GM12878 (cell line): ENCODE results near the gene OR10A3.

Source experiments
- DPF2 ChIP-seq: fragments of 450-650 bp; IDR thresholded peaks from 2 replicates; pipeline ENCODE4 v1.6.1; 2017; ENCODE audit warnings: mild to moderate bottlenecking
- ESRRA ChIP-seq: IDR thresholded peaks from 2 replicates; pipeline ENCODE4 v1.6.1; 2012; ENCODE audit warnings: mild to moderate bottlenecking, low read length, improper control_type of control experiment
- FOS ChIP-seq: IDR thresholded peaks from 3 replicates; pipeline ENCODE4 v1.6.1; 2011; ENCODE audit warnings: borderline replicate concordance; ENCODE audit not compliant: insufficient read length; ENCODE audit errors: extremely low read depth
- PAX5 ChIP-seq: IDR thresholded peaks from 2 replicates; pipeline ENCODE4 v1.6.1; 2011; ENCODE audit warnings: low read depth, low read length, borderline replicate concordance
- TF ChIP-seq, protein P1 (sequence below), 3 experiments: IDR thresholded peaks in 2 of 3; conservative IDR thresholded peaks in 1 of 3; 2 replicates each; pipeline ENCODE4 v1.5.1; 2011; ENCODE audit warnings: low read depth in 3 of 3, low read length in 3 of 3, mild to moderate bottlenecking in 3 of 3, control low read depth in 2 of 3, moderate library complexity in 2 of 3, inconsistent platforms in 1 of 3, mixed read lengths in 1 of 3; ENCODE audit not compliant: control insufficient read depth in 2 of 3, insufficient read depth in 1 of 3; ENCODE audit errors: extremely low read depth in 1 of 3

DNA sequence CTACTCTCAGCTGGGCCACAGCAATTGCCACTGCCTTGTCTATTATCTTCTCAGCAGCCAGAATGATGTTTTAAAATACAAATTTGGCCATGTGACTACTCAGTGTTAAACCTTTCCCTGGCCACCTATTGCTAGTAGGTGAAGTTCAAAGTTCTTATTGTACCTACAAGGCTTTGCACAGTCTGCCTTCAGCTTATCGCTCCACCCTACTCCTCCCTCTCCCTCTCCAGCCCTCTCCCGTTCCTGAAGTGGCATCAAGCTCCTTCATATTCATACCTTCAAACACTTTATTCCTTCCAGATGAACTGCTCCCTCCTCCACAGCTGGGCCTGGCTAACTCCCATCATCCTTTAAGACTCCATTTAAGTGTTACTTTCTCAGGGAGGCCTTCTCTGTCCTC, 47.7 kb downstream of the OR10A3 start:
- TF ChIP-seq FOS (no peak), DPF2 (no peak), PAX5 (no peak), ESRRA (no peak)
- TF ChIP-seq, protein P1, sequence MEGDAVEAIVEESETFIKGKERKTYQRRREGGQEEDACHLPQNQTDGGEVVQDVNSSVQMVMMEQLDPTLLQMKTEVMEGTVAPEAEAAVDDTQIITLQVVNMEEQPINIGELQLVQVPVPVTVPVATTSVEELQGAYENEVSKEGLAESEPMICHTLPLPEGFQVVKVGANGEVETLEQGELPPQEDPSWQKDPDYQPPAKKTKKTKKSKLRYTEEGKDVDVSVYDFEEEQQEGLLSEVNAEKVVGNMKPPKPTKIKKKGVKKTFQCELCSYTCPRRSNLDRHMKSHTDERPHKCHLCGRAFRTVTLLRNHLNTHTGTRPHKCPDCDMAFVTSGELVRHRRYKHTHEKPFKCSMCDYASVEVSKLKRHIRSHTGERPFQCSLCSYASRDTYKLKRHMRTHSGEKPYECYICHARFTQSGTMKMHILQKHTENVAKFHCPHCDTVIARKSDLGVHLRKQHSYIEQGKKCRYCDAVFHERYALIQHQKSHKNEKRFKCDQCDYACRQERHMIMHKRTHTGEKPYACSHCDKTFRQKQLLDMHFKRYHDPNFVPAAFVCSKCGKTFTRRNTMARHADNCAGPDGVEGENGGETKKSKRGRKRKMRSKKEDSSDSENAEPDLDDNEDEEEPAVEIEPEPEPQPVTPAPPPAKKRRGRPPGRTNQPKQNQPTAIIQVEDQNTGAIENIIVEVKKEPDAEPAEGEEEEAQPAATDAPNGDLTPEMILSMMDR (IDR thresholded peaks at IDR 0.05 in 2 of 3, conservative IDR thresholded peaks at IDR 0.05 in 1 of 3; ENCODE audit: control insufficient read depth in 2 of 3, extremely low read depth in 1 of 3, insufficient read depth in 1 of 3, low read depth in 3 of 3, low read length in 3 of 3), result no peak
